HG02642 (cell line): ENCODE measurements around the gene SP110.
"Not testable (repeated sequence)": the region's sequence is repeated elsewhere in the genome, so short reads cannot be mapped to it uniquely, and the experiment has no call there.

ENCODE experiments used
- ATAC-seq: cut with Tn5 transposase; IDR thresholded peaks from one replicate; pipeline ENCODE4 v1.9.1; 2021; ENCODE audit warnings: mild to moderate bottlenecking; ENCODE audit not compliant: unreplicated experiment, poor library complexity

The SP110 gene

GRCh38 chr2:230219419-230220331 lies at the start of gene SP110:
Gene SP110 (minus strand): TSS chr2:230219984. CDS start chr2:230216927, 3,057 bp downstream.
- ATAC-seq, result peak; percentile 82

- ATAC-seq, result peak; percentile 66
These were observed 48.9 kb upstream of the SP110 start for GRCh38 chr2:230268606-230269243.

- peak; percentile 74 for ATAC-seq
These were observed 47.8 kb upstream of the SP110 start for GRCh38 chr2:230267556-230267955.

- peak; percentile 12 for ATAC-seq
These were observed 47.3 kb upstream of the SP110 start for GRCh38 chr2:230267059-230267458.

- no peak for ATAC-seq
These were observed 46.9 kb upstream of the SP110 start for GRCh38 chr2:230266638-230267037.

- not testable (repeated sequence) for ATAC-seq
These were observed 45.2 kb upstream of the SP110 start for GRCh38 chr2:230264945-230265344.

GRCh38 chr2:230262246-230262645 lies 42.5 kb upstream of the SP110 start:
- ATAC-seq, result no peak

GRCh38 chr2:230258483-230258882 lies 38.7 kb upstream of the SP110 start:
- ATAC-seq, result no peak

GRCh38 chr2:230256733-230257332 lies 37.0 kb upstream of the SP110 start:
- no peak for ATAC-seq

- ATAC-seq, result no peak
These were observed 34.5 kb upstream of the SP110 start for GRCh38 chr2:230254152-230254881.

- no peak for ATAC-seq
These were observed 30.4 kb upstream of the SP110 start for GRCh38 chr2:230250231-230250630.

GRCh38 chr2:230246206-230246605 lies 26.4 kb upstream of the SP110 start:
- no peak for ATAC-seq

GRCh38 chr2:230244211-230244610 lies 24.4 kb upstream of the SP110 start:
- ATAC-seq, result no peak

GRCh38 chr2:230234845-230235244 lies 15.1 kb upstream of the SP110 start:
- ATAC-seq, result peak; percentile 77

- ATAC-seq, result no peak
These were observed 14.4 kb upstream of the SP110 start for GRCh38 chr2:230234122-230234722.

- ATAC-seq, result no peak
These were observed 11.5 kb upstream of the SP110 start for GRCh38 chr2:230231251-230231650.

- ATAC-seq, result no peak
These were observed 10.9 kb upstream of the SP110 start for GRCh38 chr2:230230496-230231200.

- ATAC-seq, result no peak
These were observed 10.3 kb upstream of the SP110 start for GRCh38 chr2:230230087-230230486.

- ATAC-seq, result no peak
These were observed 7.4 kb upstream of the SP110 start for GRCh38 chr2:230227216-230227615.
